HT-29 (cell line): Measurements from ENCODE around the gene TCERG1. TPM values are rescaled to one million over a fixed set of nuclear protein-coding genes. Genes with fewer than 3 reads are reported as not detected.
A peak's percentile ranks its signal among the peaks of the same experiment; 100 is the strongest.
"Not testable (repeated sequence)": the region's sequence is repeated elsewhere in the genome, so short reads cannot be mapped to it uniquely, and the experiment has no call there.

Source experiments
- DNase-seq: peaks from one replicate; pipeline ENCODE4 v3.0.0-alpha.2; 2015; ENCODE audit warnings: low spot score
- total RNA-seq: library from RNA; depleted of rRNA; stranded (reverse); fragments of >200 nt; shearing (Covaris generic); gene quantifications from 2 replicates; pipeline ENCODE4 v1.2.3, GENCODE V29; 2014

TCERG1 gene
- total RNA-seq, 1 experiment from 2014 or later: 58.4 TPM

- DNase-seq: peak; percentile 43
Observed at GRCh38 chr5:146520731-146521130, 73.6 kb downstream of the TCERG1 start.

- DNase-seq: no peak
Observed at GRCh38 chr5:146521403-146522106, 74.4 kb downstream of the TCERG1 start.

- no peak for DNase-seq
Observed at GRCh38 chr5:146523698-146524097, 76.6 kb downstream of the TCERG1 start.

- DNase-seq: no peak
Observed at GRCh38 chr5:146527785-146528184, 80.7 kb downstream of the TCERG1 start.

- DNase-seq: no peak
Observed at GRCh38 chr5:146528236-146528635, 81.1 kb downstream of the TCERG1 start.

- DNase-seq: no peak
Observed at GRCh38 chr5:146529984-146530383, 82.9 kb downstream of the TCERG1 start.

GRCh38 chr5:146533260-146533857, 86.2 kb downstream of the TCERG1 start:
- DNase-seq: peak; percentile 86

GRCh38 chr5:146533882-146534281, 86.7 kb downstream of the TCERG1 start:
- DNase-seq: no peak

- DNase-seq: no peak
Observed at GRCh38 chr5:146538432-146538831, 91.3 kb downstream of the TCERG1 start.

GRCh38 chr5:146539973-146540372, 92.8 kb downstream of the TCERG1 start:
- no peak for DNase-seq

GRCh38 chr5:146540414-146540813, 93.3 kb downstream of the TCERG1 start:
- no peak for DNase-seq

GRCh38 chr5:146541958-146542849, 95.1 kb downstream of the TCERG1 start:
- peak; percentile 72 for DNase-seq

GRCh38 chr5:146544232-146544631, 97.1 kb downstream of the TCERG1 start:
- DNase-seq: no peak

- DNase-seq: no peak
Observed at GRCh38 chr5:146548781-146549449, 101.8 kb downstream of the TCERG1 start.

GRCh38 chr5:146549615-146550014, 102.5 kb downstream of the TCERG1 start:
- DNase-seq: no peak

GRCh38 chr5:146553446-146553845, 106.3 kb downstream of the TCERG1 start:
- no peak for DNase-seq

GRCh38 chr5:146556884-146557283, 109.8 kb downstream of the TCERG1 start:
- not testable (repeated sequence) for DNase-seq

GRCh38 chr5:146560205-146560812, 113.2 kb downstream of the TCERG1 start:
- no peak for DNase-seq
